T-cell (primary cell): ENCODE data around the gene PKHD1. TPM values are rescaled to one million over a fixed set of nuclear protein-coding genes. Genes with fewer than 3 reads are reported as not detected.

Experiments
- ATAC-seq, 4 experiments: fragments of 200-7000 bp in 3 of 4; fragments of 150-1000 bp in 1 of 4; cut with Tn5 transposase; replicated peaks in 1 of 4; 1 replicate in 3 of 4; 2 replicates in 1 of 4; pipeline ENCODE4 v1.10.0; 2021; ENCODE audit warnings: moderate library complexity in 3 of 4, mild to moderate bottlenecking in 2 of 4, moderate number of reproducible peaks in 1 of 4
- CTCF ChIA-PET, 2 donors: fragments of 300-600 bp; sonication (Branson Sonifier 250); formaldehyde crosslinking; loops; one replicate each; lab custom pipeline; 2022; ENCODE audit warnings: antibody characterized with exemption in 2 of 2; lab: Charles Lee
- POLR2A ChIA-PET, 2 donors: fragments of 300-600 bp; sonication (Branson Sonifier 250); formaldehyde crosslinking; loops; one replicate each; lab custom pipeline; 2022; ENCODE audit warnings: antibody characterized with exemption in 2 of 2; lab: Charles Lee
- DNase-seq, 35 experiments: peaks; one replicate each; pipeline versions ENCODE4 v3.0.0 to v3.0.0-alpha.2; 2013 to 2023
- H3K27ac ChIP-seq: one replicate; pipeline ENCODE4 v1.5.1; 2013; ENCODE audit warnings: low read length
- H3K27me3 ChIP-seq, 2 experiments: replicated peaks in 1 of 2; 1 replicate in 1 of 2; 2 replicates in 1 of 2; pipeline versions ENCODE4 v1.6.1 to v1.7.0; 2013; ENCODE audit warnings: low read length in 1 of 2, mixed read lengths in 1 of 2; ENCODE audit not compliant: control insufficient read depth in 2 of 2, insufficient read depth in 2 of 2; ENCODE audit errors: extremely low read depth in 1 of 2
- H3K36me3 ChIP-seq, 2 donors: 1 replicate in 1 of 2; 2 replicates in 1 of 2; pipeline versions ENCODE4 v1.6.1 to v1.7.0; 2013; ENCODE audit warnings: low read length in 1 of 2; ENCODE audit not compliant: control insufficient read depth in 2 of 2, insufficient read depth in 1 of 2; ENCODE audit errors: extremely low read depth in 1 of 2
- H3K4me1 ChIP-seq, 2 experiments: 1 replicate in 1 of 2; 2 replicates in 1 of 2; pipeline versions ENCODE4 v1.6.1 to v1.7.0; 2013; ENCODE audit warnings: low read length in 2 of 2, mixed read lengths in 1 of 2; ENCODE audit not compliant: insufficient read depth in 2 of 2, control insufficient read depth in 1 of 2; ENCODE audit errors: extremely low read depth in 1 of 2
- H3K4me3 ChIP-seq, 2 donors: 1 replicate in 1 of 2; 2 replicates in 1 of 2; pipeline versions ENCODE4 v1.5.1 to v1.7.0; 2013; ENCODE audit warnings: mild to moderate bottlenecking in 2 of 2, low read length in 1 of 2, moderate library complexity in 1 of 2; ENCODE audit not compliant: control insufficient read depth in 1 of 2; ENCODE audit errors: extremely low read depth in 1 of 2
- H3K9me3 ChIP-seq: 2 replicates; pipeline ENCODE4 v1.7.0; 2013
- H3K27ac Mint-ChIP-seq, 2 donors: one replicate each; pipeline ENCODE4 v1.8.0; 2020 to 2021; ENCODE audit warnings: mild to moderate bottlenecking in 2 of 2, mixed read lengths in 2 of 2
- H3K27me3 Mint-ChIP-seq, 2 donors: one replicate each; pipeline ENCODE4 v1.8.0; 2021 to 2022; ENCODE audit warnings: mixed read lengths in 2 of 2
- H3K36me3 Mint-ChIP-seq: one replicate; pipeline ENCODE4 v1.8.0; 2021; ENCODE audit warnings: mixed read lengths
- H3K4me1 Mint-ChIP-seq, 3 donors: one replicate each; pipeline ENCODE4 v1.8.0; 2020 to 2022; ENCODE audit warnings: mixed read lengths in 3 of 3, mild to moderate bottlenecking in 1 of 3
- H3K4me3 Mint-ChIP-seq, 3 donors: one replicate each; pipeline ENCODE4 v1.8.0; 2020 to 2022; ENCODE audit warnings: mild to moderate bottlenecking in 3 of 3, mixed read lengths in 3 of 3, moderate library complexity in 3 of 3
- H3K9me3 Mint-ChIP-seq, 3 donors: one replicate each; pipeline ENCODE4 v1.8.0; 2020 to 2022; ENCODE audit warnings: mixed read lengths in 3 of 3
- WGBS: methylation state at CpG from one replicate; pipeline ENCODE4 v1.1.5; 2013; ENCODE audit warnings: missing lambda C conversion rate; ENCODE audit not compliant: insufficient coverage; 5-methylcytosine and 5-hydroxymethylcytosine counted together
- total RNA-seq, 35 experiments: library from RNA in 6 of 35; stranded (reverse) in 6 of 35; fragments of 120-200 nt in 1 of 35; gene quantifications; one replicate each; pipeline versions ENCODE4 v1.2.1 to v1.2.4 and lab custom pipeline; 2013 to 2026

The PKHD1 gene
- total RNA-seq, 5 donors from 2014 or later (not counting 1 experiment from before 2014, with no cell fraction given): 0.03 TPM; not detected in 3

- Histone ChIP-seq H3K4me1 (no peaks in the 10 kb centered on the region), H3K27me3 (peaks cover 0 to 3% of the 10 kb centered on the region in 2 experiments), H3K36me3 (no peaks in the 10 kb centered on the region), H3K27ac (no peak overlapping the region), H3K4me3 (no peak overlapping the region), H3K9me3 (no peaks in the 10 kb centered on the region)
- Mint-ChIP-seq H3K36me3 (no peaks in the 10 kb centered on the region), H3K27me3 (peaks cover 42 to 43% of the 10 kb centered on the region in 2 donors), H3K27ac (peak overlapping the region in 1 of 2 donors; percentile 24), H3K9me3 (peaks cover 2 to 7% (median 5%) of the 10 kb centered on the region in 3 donors), H3K4me3 (no peak overlapping the region), H3K4me1 (no peaks in the 10 kb centered on the region)
- ATAC-seq (no peak), DNase-seq (no peak)
- CTCF ChIA-PET: no interaction called here
- no CpG with 5 or more reads among the region's 3 CpGs for WGBS
- POLR2A ChIA-PET: no interaction called here
Observed at GRCh38 chr6:52124126-52125121, 37.0 kb upstream of the PKHD1 start.

DNA sequence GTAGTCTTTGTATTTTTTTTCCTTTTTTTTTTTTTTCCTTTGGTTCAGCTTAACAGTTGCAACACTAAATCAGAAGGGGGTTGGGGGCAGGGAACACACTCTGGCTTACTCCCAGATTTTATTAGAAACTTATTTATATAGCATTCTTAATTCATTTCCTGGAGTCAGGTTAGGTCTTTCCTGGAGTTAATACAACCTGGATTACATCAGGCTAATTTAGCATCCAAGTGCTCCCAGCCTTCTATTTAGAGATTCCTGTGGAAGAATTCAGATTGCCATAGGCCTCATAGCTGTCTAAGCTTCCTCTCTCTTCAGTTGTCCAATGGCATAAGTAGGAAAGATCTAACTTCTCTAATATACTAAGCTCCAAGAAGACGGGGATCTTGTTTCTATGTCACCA is 35.8 kb upstream of the PKHD1 start:
- Histone ChIP-seq H3K9me3 (no peaks in the 10 kb centered on the region), H3K27ac (no peak overlapping the region), H3K4me1 (no peaks in the 10 kb centered on the region), H3K27me3 (peaks cover 0 to 3% of the 10 kb centered on the region in 2 experiments), H3K36me3 (no peaks in the 10 kb centered on the region), H3K4me3 (no peak overlapping the region)
- Mint-ChIP-seq H3K27ac (no peak overlapping the region), H3K27me3 (peaks cover 35 to 38% of the 10 kb centered on the region in 2 donors), H3K4me1 (no peaks in the 10 kb centered on the region), H3K4me3 (no peak overlapping the region), H3K36me3 (no peaks in the 10 kb centered on the region), H3K9me3 (peaks cover 2 to 12% (median 9%) of the 10 kb centered on the region in 3 donors)
- no CpG with 5 or more reads among the region's 1 CpG for WGBS
- ATAC-seq (no peak), DNase-seq (no peak)
- ChIA-PET POLR2A (no interaction called here), CTCF (interaction anchor here in 1 of 2 donors (0.7 kb wide), 1 partner anchor 1388 kb away, joined by 5 read pairs; no protein-coding TSS in a partner anchor)

DNA sequence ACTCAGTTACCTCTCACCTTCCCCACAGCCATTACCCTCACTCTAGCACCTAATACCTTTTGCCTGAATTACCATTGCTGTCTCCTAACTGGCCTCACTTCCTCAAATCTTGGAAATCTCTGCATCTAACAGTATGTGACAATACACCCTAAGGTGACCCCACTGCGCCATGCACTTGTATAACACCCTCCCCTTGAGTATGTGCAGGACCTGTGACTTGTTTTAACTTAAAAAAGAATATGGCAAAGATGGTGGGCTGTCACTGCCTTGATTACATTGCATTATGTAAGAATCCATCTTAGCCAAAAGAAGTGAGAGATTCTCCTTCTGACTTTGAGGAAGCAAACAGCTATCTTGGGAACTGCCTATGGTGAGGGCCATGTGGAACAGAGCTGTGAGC is 29.9 kb upstream of the PKHD1 start:
- H3K27ac ChIP-seq: no peak overlapping the region
- H3K9me3 ChIP-seq: no peaks in the 10 kb centered on the region
- CTCF ChIA-PET: no interaction called here
- peaks cover 0 to 2% of the 10 kb centered on the region in 2 experiments for H3K27me3 ChIP-seq
- H3K36me3 ChIP-seq: no peaks in the 10 kb centered on the region
- no CpG with 5 or more reads among the region's 1 CpG for WGBS
- H3K4me3 ChIP-seq: no peak overlapping the region
- POLR2A ChIA-PET: no interaction called here
- H3K27me3 Mint-ChIP-seq: peaks cover 8 to 14% of the 10 kb centered on the region in 2 donors
- peaks cover 2 to 12% (median 11%) of the 10 kb centered on the region in 3 donors for H3K9me3 Mint-ChIP-seq
- H3K36me3 Mint-ChIP-seq: no peaks in the 10 kb centered on the region
- H3K4me1 Mint-ChIP-seq: no peaks in the 10 kb centered on the region
- H3K27ac Mint-ChIP-seq: no peak overlapping the region
- no peak overlapping the region for H3K4me3 Mint-ChIP-seq
- DNase-seq: no peak
- no peak for ATAC-seq
- no peaks in the 10 kb centered on the region for H3K4me1 ChIP-seq

GRCh38 chr6:52116605-52116948 is 29.2 kb upstream of the PKHD1 start:
- ChIA-PET CTCF (no interaction called here), POLR2A (no interaction called here)
- H3K27me3 ChIP-seq: peaks cover 0 to 2% of the 10 kb centered on the region in 2 experiments
- Mint-ChIP-seq H3K36me3 (no peaks in the 10 kb centered on the region), H3K9me3 (peaks cover 2 to 11% (median 11%) of the 10 kb centered on the region in 3 donors), H3K4me1 (no peaks in the 10 kb centered on the region), H3K4me3 (no peak overlapping the region), H3K27me3 (peaks cover 13 to 20% of the 10 kb centered on the region in 2 donors), H3K27ac (no peak overlapping the region)
- no peak overlapping the region for H3K4me3 ChIP-seq
- no peak overlapping the region for H3K27ac ChIP-seq
- H3K4me1 ChIP-seq: no peaks in the 10 kb centered on the region
- no peaks in the 10 kb centered on the region for H3K36me3 ChIP-seq
- DNase-seq (no peak), ATAC-seq (no peak)
- no peaks in the 10 kb centered on the region for H3K9me3 ChIP-seq

- Histone ChIP-seq H3K9me3 (no peaks in the 10 kb centered on the region), H3K4me3 (no peak overlapping the region), H3K4me1 (no peaks in the 10 kb centered on the region), H3K36me3 (no peaks in the 10 kb centered on the region), H3K27me3 (peaks cover 0 to 7% of the 10 kb centered on the region in 2 experiments), H3K27ac (no peak overlapping the region)
- POLR2A ChIA-PET: no interaction called here
- H3K27ac Mint-ChIP-seq: no peak overlapping the region
- H3K4me3 Mint-ChIP-seq: no peak overlapping the region
- WGBS: no CpG with 5 or more reads among the region's 3 CpGs
- peaks cover 10 to 19% of the 10 kb centered on the region in 2 donors for H3K27me3 Mint-ChIP-seq
- CTCF ChIA-PET: no interaction called here
- H3K36me3 Mint-ChIP-seq: no peaks in the 10 kb centered on the region
- H3K9me3 Mint-ChIP-seq: peaks cover 2 to 7% (median 7%) of the 10 kb centered on the region in 3 donors
- ATAC-seq: no peak
- no peak for DNase-seq
- no peaks in the 10 kb centered on the region for H3K4me1 Mint-ChIP-seq
Observed at GRCh38 chr6:52115891-52116604, 28.6 kb upstream of the PKHD1 start.

DNA sequence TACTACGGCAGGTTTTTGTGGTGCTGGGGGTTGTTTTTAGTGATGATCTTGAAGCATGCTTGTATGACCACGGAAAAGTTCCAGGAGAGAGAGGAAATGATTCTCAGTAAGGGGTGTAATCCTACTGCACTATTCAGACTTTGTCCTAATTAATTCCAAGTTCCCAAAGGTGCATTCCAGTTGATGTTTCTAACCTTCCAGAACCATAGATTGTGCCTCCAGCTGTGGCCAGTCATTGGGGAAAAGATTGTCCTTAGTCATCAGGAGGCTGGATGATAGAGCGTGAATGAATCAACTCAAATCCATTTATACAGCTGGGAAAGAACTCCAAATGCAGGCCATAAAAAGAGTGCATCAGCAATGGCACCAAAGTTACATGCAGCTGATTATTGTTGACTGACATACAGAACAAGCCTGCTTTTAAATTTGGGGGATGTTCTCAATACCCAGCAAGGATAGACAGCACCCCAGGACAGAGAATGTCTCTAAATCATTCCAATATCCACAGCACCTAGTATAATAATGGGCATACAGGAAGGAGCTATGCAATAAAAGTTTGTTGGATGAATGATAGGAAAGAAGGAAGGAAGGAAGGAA is 27.8 kb upstream of the PKHD1 start:
- Histone ChIP-seq H3K27ac (no peak overlapping the region), H3K4me3 (no peak overlapping the region), H3K4me1 (no peaks in the 10 kb centered on the region), H3K27me3 (peaks cover 0 to 7% of the 10 kb centered on the region in 2 experiments), H3K9me3 (no peaks in the 10 kb centered on the region), H3K36me3 (no peaks in the 10 kb centered on the region)
- Mint-ChIP-seq H3K4me1 (no peaks in the 10 kb centered on the region), H3K36me3 (no peaks in the 10 kb centered on the region), H3K27ac (no peak overlapping the region), H3K4me3 (no peak overlapping the region), H3K9me3 (peaks cover 2 to 7% (median 7%) of the 10 kb centered on the region in 3 donors), H3K27me3 (peaks cover 10 to 19% of the 10 kb centered on the region in 2 donors)
- ATAC-seq (no peak), DNase-seq (no peak)
- no CpG with 5 or more reads among the region's 3 CpGs for WGBS
- POLR2A ChIA-PET: no interaction called here
- CTCF ChIA-PET: interaction anchor here in 1 of 2 donors (0.8 kb wide), 1 partner anchor 9 kb away, joined by 3 read pairs; no protein-coding TSS in a partner anchor
